ENCODE data around the gene GRIA4.
"Not testable (repeated sequence)": the region's sequence is repeated elsewhere in the genome, so short reads cannot be mapped to it uniquely, and the experiment has no call there.

Gene GRIA4

DNA sequence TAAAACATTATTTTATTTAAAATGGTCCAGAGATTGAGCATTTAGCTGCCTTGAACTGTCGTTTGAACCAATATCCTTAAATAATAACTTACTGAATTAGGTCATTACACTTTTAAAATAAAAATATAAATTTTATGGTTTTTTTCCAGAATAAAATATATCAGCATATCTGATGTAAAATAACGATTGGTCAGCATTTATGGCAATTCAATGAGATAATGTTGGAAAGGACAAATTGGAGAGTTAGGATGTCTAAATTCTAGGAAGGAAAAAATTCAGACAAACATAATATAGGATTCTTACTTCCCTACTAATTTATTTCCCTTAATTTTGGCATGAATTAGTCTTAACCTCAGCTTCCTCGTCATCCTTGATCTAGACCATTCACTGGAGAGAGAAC lies 113.4 kb downstream of the GRIA4 start:
- DNase-seq: no peak

DNA sequence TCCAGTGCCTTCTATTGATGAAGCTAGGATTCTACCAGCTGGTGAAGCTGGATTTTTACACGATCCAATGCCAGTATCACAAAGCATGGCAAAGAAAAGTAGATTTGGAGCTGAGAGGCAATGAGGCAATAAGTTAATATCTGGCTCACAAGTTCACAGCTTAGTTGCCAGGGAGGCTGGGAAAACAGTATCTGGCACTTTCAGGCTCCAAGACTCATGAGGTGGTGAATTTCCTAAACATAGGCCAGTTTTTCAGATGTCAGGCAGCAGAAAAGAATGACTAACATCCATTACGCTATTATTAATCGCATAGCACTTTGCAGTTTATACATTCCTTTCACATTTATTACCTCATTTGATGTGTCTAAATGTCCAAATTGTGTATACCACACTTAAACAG lies 122.7 kb downstream of the GRIA4 start:
- no peak for DNase-seq

DNA sequence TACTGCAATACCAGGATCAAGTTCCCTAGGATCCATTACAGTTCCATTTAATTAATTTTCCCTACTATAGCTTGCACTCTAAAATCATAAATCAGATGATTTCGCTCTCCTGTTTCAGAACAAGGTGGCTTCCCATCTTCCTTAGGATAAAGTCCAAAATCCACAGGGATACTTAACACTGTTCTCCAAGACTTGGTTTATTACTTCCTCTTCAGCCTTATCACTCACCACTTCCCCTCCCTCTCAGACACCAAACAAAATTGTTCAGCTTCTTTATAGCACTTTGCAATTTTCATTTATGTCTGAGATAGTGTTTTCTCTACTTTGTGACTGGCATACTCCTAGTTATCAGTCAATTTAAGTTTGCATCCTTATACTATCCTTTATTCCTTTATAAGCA lies 124.6 kb downstream of the GRIA4 start:
- DNase-seq: no peak

DNA sequence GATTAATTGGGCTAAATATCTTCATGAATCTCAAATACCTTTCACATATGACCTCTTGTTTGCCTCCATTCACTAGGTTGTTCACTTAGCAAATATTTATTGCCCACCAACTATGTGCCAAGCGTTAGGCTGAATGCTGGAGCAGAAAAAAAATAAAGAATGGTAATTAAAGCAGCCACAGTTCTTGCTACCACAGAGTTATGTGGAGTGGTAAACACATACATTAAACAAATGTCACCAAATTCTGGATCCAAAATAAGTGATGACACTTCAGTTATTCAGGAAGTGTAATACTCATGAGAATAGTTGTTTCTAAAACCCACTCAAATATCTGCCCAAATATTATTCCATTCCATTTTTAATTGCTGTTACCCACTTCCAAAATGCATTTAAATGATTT lies 128.4 kb downstream of the GRIA4 start:
- no peak for DNase-seq

DNA sequence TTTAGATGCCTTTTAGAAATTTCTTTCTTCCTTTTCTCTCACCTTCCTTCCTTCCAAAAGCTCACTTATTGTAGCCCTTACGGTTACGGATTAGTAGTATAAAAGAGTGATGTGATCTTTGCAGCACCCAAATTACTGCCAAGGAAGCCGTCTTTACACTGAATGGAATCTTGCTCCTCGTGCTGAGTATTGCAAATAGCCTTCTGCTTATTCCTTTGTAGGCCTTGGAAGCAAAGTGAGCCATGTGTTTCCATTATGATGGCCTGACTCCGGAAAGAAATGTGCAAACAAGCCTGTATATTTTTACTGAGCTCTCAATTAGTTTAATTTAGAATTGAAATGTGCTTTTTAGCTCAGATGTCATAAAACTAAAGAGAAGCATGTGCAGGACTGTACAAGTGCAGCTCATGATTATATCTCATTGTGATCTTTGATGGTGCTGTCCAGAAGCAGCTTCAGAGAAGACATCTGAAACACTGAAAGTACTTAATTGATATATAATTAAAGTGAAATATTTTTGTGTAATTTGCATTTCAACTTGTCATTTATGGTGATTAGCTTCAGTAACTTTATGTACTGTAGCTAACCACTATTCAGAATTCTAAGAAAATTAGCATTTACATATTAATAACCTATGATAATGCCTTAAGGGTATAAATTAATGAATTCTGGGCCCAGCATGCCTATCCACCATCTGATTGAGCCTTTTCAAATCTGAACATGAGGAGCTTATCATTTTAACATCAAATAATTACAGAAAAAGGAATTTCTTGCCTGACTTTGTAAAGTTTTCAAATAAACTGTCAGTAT lies 129.3 kb downstream of the GRIA4 start:
- no peak for DNase-seq

DNA sequence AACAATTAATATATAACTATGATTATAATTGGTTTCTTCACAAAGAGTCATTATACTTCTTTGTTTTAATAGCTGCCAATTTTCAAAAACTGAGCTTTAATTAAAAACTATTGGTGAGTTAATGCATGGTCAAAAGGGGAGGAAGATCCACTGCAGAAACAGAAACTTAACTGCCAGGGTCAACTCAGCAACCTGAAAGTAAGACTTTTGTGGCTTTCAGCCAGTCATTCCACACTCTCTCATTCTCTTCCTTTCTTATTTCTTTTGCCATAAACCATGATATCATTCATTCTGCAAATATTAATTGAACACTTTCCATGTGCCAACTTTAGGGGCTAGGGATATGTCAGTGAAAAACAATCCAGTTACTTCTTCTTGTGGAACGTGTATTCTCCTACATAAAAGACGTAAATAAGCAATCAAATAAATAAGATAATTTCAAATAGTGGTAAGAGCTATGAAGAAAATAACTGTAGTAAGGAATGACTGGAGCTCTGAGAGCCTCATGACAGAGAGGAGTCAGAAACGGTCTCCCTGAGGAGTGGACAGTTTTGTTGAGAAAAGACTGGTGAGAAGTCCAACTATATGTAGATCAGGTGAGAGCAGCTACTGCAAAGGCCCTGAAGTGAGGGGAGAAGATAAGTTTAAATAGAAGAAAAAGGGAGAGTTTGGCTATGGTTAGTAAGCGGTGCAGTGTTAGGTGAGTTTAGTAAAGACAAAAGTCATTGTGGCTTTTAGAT lies 130.5 kb downstream of the GRIA4 start:
- no peak for DNase-seq

DNA sequence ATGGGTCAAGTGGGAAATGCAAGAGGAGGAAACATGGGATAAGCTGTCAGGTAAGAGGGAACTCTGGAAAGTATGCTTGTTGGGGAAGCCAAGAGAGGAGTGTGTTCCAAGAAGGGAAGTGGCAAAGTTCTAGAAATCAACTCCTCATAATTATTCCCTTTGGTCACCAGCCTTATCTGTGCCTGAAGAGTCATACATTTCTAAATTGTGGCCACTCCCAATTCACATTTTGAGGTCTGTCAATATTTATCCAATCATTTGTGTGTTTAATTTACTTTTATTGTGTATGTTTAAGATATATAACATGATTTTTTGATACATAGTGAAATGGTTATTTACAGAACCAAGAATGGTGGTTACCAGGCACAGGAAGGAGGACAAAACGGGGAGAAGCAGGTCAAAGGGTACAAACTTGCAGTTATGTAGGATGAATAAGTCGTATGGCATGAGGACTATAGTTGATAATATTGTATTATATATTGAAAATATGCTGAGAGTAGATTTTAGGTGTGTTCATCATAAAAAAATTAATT lies 131.7 kb downstream of the GRIA4 start:
- DNase-seq: no peak

DNA sequence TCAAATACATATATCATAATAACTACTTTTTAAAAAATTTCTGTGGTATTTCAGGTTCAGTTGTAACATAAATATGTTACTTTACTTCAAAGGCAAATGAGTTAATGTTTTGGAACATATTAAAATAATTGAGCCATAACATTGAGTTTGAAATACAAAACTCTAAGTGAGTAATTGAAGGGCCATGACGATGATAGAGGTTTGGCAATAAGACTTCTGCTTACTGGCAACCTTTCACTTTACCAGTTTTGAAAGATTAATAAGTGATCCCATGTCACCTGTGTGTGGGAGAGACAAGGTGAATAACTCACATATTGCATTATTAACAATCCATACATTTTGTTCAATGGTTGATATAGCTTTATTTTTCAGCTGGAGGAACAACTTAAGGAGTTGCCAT lies 144.4 kb downstream of the GRIA4 start:
- no peak for DNase-seq

DNA sequence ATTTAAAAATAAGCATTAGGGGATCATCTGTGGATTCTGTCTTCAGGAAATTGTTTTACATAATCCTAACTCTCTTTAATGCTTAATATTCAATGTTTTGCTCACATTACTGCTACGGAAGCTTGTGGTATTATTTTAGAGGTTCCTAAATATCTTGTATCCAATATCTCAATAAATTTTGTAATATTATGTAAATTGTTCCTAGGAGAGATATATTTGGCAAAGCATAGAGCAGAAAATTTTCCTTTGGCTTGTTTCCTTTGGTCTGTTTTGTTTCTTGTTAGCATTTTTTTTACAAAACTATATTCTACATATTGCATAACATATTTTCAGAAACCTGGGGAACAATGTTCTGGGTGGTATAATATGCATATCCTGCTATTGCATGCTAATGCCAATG lies 144.8 kb downstream of the GRIA4 start:
- no peak for DNase-seq

DNA sequence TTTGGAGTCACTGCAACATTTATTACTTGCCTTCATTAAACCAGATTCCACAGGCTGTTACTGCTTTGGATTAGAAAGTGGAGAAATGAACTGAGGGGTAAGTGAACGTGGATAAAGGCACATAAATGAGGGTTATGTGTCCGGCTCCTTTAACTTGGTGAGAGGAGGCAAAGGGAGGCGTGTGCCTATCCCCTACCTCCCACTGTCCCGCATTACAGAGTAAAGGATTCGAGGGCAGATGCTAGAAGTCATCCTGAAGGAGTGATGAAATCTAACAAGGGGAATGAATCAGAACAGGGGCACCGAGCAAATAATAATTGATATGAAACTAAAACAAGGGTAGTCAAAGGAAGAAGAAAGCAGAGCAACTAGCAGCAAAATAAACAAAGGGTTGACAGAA lies 147.2 kb downstream of the GRIA4 start:
- no peak for DNase-seq

DNA sequence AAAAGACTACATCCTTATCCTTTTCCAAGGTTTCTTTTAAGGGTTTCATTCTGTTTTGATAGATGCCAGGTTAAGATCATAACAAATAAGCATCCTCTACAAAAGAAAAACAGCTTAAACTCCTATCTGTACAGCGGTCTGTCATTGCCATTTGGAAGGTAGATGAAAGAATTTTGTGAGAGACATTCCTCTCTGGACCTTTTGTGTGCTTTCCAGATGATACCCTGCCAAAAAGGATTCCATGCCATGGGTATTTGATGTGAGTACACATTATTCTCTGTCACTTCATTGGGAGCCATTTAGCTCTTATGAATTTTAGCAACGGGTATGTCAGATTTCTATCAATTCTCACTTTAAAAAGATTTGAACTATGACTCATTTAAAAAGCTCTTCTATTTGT lies 153.7 kb downstream of the GRIA4 start:
- no peak for DNase-seq

DNA sequence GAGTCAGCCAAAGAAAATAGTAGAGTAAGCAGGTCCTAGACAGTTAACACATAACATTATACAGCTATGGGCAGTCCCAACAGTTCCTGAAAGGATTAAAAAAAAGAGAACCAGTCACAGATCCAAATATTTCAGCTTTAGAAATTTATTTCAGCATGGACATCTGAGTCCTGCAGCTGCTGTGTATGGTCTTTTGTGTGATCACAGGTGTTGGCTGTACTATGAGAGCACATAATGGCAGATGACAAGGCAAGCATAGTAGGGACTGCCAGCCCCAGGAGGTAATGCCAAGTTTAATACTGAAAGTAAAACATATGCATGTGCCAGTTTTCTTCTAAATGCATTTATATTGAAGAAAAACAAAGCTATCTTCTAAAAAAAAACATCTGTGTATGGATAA lies 158.1 kb downstream of the GRIA4 start:
- DNase-seq: no peak

DNA sequence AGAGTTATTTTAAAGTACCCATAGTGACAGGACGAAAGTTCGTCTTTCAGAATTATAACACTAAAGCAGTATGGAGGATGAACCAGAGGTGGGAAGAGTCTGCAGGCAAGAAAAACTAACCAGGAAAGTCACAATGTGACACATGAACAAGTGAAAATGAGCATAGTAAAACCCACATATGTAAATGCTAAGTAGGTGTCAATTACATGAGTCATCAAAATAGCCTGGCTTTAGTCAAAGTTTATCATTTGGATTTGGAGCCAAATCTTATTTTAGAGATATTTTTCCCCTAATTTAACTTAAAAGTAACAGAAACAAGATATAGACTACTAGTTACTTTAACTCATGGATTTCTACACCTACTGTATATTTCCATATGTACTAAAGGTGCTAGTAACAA lies 159.8 kb downstream of the GRIA4 start:
- DNase-seq: no peak

DNA sequence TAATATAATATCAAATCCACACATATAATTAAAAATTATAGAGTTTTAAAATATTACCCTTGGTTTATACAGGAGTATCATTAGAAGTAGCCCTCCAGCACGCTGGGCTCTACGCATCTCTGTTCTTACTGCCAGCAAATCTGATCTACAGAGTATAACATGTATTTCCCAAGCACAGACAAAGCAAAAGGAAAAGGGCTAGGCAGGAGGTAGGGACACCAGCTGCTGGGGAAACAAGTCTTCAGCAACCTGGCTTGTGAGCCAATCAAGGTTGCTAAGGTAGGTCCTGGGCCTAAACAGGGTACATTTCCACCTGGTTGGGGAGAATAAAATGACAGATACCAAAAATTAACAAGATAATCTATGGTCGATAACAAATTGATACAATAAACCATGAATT lies 163.6 kb downstream of the GRIA4 start:
- DNase-seq: not testable (repeated sequence)

DNA sequence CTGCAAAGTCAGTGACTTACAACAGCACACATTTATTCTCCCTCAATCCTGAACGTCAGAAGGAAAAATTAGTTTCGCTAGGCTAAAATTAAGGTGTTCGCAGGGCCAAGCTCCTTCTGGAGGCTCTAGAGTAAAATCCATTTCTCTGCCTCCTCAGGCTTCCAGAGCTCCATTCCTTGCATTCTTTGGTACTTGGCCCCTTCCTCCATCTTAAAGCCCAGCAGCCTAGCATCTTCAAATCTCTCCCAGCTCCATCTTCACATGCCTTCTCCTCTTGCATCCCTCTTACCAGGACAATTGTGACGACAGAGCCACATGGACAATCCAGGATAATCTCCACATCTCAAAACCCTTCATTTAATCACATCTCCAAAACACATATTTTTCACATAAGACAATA lies 165.0 kb downstream of the GRIA4 start:
- DNase-seq: no peak

DNA sequence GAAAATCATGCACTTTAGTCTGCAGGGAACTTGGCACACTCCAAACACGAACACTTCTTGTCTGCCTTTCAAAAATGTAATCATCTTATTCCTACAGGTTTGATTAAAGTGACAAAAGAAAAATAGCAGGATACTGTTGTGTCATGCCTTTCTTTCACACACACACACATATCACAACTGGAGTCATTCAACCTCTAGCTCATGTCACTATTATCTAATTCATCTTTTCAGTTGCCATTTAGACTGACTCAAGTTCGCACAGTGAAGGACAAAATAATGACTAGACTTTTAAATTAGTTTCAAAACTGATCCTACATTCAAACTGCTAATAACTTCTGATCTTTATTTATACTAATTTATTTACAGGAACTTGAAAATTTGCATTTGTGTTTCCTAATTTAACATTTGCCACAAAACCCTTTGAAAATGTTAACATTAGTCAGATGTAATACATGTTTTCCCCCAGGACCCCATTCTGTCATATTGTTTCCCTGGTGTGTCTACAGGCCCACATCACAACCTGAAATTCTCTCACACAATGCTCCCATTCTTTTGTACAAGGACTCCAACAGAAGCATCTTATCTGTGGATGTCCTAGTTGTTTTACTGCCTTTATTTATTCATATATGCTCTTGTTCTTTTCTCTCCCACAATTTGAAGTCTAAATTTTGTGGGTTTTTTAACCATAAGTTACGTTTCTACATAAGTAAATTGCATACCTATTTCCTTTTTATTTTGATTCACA lies 171.1 kb downstream of the GRIA4 start:
- DNase-seq: no peak

DNA sequence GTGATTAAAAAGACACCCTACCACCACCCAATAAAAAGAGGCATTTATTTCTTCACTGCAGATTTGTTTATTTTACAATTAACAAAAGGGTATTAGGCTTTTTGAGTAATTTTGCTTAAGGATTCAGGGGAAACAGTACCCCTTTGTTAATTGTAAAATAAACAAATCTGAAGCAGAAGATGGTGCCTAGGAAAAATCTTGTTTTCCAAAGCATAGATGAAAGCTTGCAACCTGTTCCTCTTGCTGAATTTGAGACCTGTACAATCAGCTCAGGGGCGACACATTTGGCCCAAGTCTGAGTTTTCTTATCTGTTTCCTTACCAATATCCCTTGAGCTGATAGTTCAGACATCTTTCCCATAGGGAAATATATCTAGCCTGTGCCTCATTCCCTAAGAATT lies 171.9 kb downstream of the GRIA4 start:
- no peak for DNase-seq

DNA sequence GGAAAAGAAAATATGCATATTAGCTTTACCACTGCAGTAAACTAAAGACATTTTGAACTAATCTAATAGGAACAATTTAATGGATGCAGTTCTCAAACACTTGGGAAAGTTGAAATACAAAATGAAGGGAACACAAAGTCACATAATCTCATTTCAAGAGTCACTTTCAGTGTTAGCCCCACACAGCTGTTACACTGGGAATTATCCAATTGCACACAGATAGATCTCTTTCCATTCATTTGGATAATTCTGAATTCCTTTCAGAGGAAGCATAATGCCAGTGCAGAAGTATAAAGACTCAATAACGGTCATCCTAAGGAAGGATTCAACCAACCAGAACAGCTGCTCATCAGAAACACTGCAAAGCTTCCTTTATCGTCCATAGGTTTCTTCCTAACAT lies 173.3 kb downstream of the GRIA4 start:
- no peak for DNase-seq

DNA sequence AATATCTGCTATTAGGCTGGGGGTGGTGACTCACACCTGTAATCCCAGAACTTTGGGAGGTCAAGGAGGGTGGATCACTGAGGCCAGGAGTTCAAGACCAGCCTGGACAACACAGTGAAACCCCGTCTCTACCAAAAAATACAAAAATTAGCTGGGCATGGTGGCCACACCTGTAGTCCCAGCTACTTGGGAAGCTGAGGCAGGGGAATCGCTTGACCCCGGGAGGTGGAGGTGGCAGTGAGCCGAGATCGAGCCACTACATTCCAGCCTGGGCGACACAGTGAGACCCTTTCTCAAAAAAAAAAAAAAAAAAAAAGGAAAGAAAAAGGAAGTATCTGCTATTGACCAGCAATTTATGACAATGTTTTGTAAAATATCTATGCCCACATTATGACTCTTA lies 176.0 kb downstream of the GRIA4 start:
- DNase-seq: not testable (repeated sequence)

DNA sequence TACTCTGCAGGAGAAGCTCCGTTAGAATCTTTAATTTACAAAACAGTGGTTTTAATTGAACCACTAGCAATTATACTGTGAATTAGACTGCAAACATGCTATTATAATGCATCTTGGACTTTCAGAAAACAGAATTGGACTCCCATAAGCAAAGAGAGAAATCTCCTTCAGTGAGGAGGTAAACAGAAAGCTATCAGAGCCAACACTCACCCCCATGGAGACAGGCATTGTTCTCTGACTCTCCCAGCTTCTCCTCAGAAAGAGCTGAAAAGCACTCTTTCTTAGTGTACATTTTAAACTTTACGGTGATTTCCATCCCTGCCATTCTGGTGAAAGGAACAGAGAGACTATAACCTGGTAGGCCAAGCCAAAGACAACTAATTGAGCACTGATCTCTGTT lies 176.9 kb downstream of the GRIA4 start:
- no peak for DNase-seq

DNA sequence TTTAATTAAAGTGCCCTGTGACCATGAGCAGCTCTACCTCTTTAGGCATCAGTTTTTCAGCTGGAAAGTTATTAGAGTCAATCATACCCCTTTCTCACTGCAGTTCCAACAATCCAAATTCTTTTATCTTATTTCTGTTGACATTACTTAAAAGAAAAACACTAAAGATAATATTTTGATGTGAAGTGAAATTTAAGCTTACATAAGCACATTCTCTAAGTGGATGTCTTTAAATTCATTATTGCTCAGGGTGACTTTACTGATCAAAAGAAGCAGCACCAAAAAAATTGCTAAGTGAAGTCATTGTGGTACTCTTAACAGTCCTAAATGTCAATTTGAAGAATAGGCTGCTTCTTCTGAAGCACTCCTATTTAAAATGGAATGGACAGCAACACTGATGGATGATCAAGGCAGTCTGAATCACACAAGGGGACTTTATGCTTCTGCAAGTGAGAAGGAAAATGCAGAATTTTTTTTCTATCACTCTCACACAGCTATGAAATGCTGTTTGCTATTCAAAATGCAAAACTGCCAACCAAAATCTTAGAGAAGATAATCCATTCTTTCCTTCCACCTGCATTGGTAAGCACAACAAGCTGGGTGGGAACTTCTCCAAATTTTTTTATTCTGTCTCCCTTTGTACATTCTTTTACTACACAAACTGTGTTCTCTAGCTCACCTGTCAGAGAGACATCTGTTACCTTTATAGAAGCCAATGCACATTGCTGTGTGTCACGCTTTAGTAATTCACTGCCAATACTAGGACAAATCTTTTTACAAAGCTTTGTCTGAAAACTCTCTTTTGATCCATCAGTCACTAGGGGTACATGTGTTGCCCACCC lies 179.9 kb downstream of the GRIA4 start:
- DNase-seq: no peak

DNA sequence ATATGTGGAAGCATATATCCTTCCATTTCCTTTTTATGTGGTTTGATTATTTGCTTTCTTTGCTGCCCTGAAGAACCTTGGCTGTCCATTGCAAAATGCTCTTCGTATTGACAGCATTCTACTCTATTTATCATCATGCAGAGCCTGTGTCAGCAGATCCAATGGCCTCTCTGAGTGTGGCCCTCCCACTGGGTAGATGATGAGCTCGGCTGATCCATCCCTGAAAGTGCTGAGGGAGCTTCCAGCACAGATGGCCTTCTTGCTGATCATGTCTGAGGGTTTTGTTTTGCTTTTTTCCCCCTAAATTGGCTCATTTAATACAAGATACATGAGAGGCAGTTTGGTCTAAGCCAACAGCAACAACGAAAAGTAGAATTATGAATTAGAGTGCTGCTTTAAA lies 181.0 kb downstream of the GRIA4 start:
- DNase-seq: no peak

DNA sequence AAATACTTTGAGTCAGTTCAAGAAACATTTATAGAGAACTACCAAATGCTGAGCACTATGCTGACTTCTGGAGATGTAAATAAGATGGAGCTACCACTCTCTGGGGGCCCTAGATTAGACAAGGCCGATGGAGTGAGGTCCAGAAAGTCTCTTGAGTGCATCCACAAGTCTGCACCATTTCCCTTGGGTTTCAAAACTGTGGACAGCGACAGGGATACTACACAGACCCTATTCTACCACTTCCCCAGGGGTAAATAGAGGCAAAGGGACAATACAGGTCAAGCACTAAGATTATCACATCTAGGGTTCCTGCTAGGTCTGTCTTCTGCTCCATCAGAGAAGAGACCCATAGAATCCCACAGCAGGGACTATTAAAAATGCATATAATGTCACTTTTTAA lies 183.2 kb downstream of the GRIA4 start:
- no peak for DNase-seq
